GM21447 (cell line): ENCODE data around the gene GRAMD1A.
"Not testable (repeated sequence)": the region's sequence is repeated elsewhere in the genome, so short reads cannot be mapped to it uniquely, and the experiment has no call there.

ENCODE experiments used
- ATAC-seq: cut with Tn5 transposase; IDR thresholded peaks from one replicate; pipeline ENCODE4 v1.9.1; 2021; ENCODE audit not compliant: unreplicated experiment

Gene GRAMD1A

DNA sequence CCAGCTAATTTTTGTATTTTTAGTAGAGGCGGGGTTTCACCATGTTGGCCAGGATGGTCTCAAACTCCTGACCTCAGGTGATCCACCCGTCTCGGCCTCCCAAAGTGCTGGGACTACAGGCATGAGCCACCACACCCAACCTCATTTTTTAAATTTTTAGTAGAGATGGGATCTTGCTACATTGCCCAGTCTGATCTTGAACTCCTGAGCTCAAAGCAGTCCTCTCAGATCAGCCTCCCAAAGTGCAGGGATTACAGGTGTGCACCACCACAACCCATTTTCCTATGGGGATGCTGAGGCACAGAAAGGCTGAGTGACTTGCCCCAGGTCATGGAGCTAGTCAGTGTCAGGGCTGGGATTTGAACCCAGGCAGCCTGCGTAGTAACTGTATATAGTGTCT is 51.1 kb downstream of the GRAMD1A start:
- not testable (repeated sequence) for ATAC-seq

- no peak for ATAC-seq
Measured at GRCh38 chr19:35051796-35052195, 51.7 kb downstream of the GRAMD1A start.

DNA sequence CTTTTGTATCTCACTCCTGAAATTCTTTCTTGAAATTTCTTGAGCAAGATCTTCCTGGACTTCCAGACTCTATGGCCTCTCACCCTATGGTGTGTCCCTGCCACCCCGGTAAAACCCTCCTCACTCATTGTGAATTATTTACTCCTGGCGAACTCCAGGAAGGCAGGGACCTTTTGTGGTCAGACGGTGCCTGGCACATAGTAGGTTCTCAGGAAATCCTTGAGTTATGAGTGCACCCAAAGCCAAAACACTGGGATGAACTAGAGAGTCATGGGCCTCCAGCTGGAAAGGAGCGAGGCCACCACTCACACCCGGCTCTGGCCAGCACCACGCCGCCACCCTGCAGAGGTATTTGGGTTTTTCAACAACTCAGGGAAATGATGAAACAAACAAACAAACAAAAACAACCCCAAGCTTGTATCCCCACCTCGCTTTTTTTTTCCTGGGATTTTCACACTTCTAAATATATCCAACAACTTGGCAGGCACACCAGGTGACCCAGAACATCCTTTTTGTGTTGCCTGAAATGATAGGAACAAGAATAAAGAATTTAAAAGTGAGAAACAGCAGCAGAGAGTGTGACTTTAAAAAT is 52.6 kb downstream of the GRAMD1A start:
- ATAC-seq = no peak

GRCh38 chr19:35053667-35054293 is 53.7 kb downstream of the GRAMD1A start:
- ATAC-seq = no peak

DNA sequence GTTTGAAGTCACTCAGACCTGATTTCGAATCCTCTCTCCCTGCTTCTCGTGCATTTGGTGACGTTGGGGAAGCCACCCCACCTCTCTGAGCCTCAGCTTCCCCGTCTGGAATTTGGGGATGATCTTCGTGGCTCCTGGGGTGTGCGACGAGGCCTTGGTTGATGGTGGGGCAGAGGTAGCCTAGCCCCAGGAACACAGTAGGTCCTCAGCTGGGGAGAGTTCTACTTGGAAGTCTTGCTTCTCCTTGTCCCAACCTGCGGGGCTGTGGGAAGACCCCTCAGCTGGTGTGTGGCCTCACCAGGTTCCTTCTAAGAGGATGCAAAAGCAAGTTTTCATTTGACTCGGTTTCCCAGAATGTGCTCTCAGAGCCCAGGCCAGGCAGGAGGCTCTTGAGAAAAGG is 54.5 kb downstream of the GRAMD1A start:
- no peak for ATAC-seq

DNA sequence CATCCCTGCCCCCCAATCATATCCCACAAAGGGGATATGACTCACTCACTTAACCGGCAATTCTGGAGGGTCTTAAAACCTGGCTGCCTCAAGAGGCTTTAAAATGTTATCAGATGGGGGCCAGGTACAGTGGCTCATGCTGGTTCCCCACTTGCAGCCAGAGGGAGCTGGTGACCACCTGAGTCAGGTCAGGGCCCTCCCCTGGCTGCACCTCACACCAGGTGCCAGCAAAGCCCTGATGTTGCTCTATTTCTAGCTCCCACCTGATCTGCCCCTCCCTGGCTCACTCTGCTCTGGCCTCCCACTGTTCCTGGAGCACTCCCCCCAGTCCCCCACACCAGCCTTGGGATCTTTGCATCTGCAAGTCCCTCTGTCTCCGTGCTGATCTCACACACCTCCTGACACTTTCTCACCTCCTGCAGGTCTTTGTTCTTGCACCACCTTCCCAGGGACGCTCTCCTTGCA is 55.6 kb downstream of the GRAMD1A start:
- no peak for ATAC-seq

- ATAC-seq = no peak
Measured at GRCh38 chr19:35056513-35057063, 56.5 kb downstream of the GRAMD1A start.

DNA sequence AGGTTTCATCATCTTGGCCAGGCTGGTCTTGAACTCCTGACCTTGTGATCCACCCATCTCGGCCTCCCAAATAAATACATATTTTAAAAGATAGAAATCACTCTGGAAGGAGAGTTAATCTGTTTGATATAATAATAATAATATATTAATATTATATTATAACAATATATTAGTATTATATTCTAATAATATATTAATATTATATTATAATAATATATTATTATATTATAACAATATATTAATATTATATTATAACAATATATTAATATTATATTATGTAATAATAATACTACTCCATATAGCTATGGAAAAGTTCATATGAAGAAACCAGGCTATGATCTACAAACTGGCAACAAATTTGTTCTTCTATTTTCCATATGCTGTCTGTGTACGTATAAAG is 58.2 kb downstream of the GRAMD1A start:
- ATAC-seq = no peak

DNA sequence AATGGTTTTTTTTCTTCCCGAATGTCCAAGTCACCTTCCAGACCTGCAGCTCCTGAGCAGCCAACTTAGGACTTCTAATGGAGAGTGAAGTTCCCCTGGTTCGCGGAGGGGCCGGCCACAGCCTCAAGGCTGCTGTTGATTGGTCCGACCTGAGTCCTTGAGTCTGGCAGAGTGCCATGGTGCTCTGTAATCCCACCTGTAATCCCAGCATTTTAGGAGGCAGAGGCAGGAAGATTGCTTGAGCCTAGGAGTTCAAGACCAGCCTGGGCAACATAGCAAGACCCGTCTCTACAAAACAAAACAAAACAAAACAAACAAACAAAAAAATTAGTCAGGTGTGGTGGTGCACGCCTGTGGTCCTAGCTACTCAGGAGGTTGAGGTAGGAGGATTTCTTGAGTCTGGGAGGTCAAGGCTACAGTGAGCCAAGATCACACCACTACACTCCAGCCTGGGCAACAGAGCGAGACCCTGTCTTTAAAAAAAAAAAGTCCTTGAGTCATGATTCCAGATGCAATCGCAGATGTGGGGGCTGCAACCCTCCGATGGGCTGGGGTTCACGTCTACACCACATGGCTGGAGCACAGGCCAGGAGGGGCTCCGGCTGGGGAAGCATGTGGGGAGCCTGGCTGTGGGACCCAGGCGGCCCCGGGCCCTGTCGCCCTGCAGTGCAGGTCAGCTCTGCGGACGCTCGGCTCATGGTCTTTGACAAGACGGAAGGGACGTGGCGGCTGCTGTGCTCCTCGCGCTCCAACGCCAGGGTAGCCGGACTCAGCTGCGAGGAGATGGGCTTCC is 59.1 kb downstream of the GRAMD1A start:
- ATAC-seq = no peak

- no peak for ATAC-seq
Measured at GRCh38 chr19:35059799-35060091, 59.6 kb downstream of the GRAMD1A start.

GRCh38 chr19:35060160-35060855 is 60.2 kb downstream of the GRAMD1A start:
- no peak for ATAC-seq

GRCh38 chr19:35061583-35062373 is 61.7 kb downstream of the GRAMD1A start:
- ATAC-seq = no peak

DNA sequence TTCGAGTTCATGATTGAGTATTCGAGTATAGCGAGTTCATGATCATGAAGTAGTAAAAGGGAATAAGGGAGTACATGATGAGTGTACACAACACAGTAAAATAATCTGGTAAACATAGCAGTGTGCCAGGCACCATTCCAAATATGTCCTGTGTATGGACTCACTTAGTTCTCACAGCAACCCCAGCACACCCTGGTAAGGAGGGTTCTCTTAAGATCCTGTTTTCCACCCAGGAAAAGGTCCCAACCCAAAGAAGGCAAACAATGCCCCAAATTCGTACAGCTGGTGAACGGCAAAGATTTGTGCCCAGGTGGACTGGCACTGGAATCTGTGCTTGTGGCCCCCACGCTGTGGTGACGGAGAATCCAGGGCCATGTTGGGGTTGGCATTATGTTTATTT is 62.8 kb downstream of the GRAMD1A start:
- ATAC-seq = no peak

DNA sequence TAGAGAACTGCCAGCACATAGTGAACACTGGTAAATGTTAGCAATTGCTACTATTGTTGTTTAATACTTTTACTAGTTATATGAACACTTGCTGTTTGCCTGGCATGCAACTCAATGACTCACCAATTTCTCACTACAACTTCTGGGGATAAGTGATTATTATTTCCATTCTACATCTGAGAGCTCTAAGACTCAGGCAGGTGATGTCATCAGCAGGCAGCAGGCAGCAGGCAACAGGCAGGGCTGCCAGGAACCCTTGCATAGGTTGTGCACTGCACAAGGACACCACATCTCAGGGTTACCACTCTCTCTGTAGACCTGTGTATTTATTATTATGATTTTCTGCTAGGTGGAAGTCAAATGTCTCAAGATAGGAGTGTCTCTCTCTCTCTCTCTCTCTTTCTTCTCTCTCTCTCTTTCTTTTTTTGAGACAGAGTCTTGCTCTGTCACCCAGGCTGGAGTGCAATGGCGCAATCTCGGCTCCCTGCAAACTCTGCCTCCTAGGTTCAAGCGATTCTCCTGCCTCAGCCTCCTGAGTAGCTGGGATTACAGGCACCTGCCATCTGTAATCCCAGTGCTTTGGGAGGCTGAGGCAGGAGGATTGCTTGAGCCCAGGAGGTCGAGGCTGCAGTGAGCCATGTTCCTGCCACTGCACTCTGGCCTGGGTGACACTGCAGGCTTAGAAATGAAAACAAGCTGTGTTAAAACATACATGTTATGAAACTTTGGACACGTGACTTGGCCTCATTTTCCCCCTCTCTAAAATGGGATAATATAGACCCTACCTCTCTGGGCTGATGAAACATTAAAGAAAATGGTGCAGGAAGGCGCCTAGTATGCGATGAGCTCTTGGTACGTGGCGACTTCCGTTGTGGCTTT is 64.1 kb downstream of the GRAMD1A start:
- ATAC-seq = no peak

DNA sequence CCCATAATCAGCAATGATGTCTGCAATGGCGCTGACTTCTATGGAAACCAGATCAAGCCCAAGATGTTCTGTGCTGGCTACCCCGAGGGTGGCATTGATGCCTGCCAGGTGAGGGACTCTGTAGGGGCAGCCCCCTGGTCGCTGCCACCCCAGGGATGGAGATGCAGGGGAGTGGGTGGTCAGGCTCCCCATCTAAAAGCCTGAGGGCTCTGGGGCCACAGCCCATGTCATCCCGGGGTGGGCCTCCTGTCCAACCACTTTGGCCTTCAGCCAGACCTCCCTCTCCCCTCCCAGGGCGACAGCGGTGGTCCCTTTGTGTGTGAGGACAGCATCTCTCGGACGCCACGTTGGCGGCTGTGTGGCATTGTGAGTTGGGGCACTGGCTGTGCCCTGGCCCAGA is 65.5 kb downstream of the GRAMD1A start:
- ATAC-seq = no peak

DNA sequence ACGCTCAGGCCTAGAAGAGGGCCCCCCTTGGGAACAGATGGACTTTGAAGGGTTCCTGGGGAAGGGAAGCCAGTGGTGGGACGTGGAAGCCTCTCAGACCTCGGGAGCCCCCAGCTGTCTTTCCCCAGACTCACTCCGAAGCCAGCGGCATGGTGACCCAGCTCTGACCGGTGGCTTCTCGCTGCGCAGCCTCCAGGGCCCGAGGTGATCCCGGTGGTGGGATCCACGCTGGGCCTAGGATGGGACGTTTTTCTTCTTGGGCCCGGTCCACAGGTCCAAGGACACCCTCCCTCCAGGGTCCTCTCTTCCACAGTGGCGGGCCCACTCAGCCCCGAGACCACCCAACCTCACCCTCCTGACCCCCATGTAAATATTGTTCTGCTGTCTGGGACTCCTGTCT is 66.0 kb downstream of the GRAMD1A start:
- ATAC-seq = no peak

DNA sequence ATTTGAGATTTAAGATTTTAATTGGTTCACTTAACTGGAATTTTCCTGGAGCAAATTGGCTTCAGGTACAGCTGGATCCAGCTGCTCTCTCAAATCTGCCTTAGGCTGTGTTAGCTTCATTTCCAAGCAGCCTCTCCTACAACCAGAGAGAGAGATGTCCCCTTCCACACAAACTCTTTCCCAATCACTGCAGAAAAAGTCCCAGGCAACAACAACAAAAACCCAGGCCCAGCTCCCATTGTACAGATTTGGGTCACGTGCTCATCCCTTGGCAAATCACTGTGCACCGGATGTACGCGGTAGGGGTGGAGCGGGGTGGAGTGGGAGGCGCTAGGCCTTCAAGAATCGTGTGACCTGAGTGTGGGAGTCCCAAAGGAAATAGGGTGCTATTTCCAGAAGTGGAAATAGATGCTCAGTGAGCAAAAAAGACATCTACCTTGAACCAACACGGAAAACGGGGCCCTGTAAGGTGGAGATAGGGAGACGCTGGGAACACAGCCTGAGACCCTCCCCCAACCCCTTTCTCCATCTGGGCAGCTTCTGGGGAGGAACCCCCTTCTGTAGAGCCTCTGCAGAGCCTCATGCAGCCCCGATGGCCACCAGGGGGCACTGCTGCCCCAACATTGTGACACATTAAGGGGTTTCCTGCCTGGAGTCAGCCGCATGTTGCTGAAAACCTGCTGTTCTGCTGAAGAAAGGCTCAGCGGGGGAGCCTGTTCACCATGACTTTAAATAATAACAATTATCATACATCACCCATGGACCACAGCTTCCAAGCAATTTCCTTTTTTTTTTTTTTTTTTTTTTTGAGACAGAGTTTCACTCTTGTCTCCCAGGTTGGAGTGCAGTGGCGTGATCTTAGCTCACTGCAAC is 66.8 kb downstream of the GRAMD1A start:
- ATAC-seq = peak; percentile 77

GRCh38 chr19:35068941-35069634 is 69.0 kb downstream of the GRAMD1A start:
- no peak for ATAC-seq
